Peyer's patch (tissue), 4 donors: ENCODE data around the gene CHN2.

ENCODE experiments used
- CTCF ChIP-seq, 6 experiments: fragments of 450-650 bp in 4 of 6; fragments of 200-600 bp in 2 of 6; sonication (generic) in 1 of 6; IDR thresholded peaks; one replicate each; pipeline ENCODE4 v1.5.1; 2017 to 2019; ENCODE audit warnings: antibody characterized with exemption in 6 of 6, mild to moderate bottlenecking in 3 of 6, moderate library complexity in 1 of 6
- POLR2A ChIP-seq, 2 donors: fragments of 450-650 bp; IDR thresholded peaks; one replicate each; pipeline ENCODE4 v1.5.1; 2017; ENCODE audit warnings: antibody characterized with exemption in 2 of 2, mild to moderate bottlenecking in 2 of 2, moderate library complexity in 2 of 2

- TF ChIP-seq CTCF (IDR thresholded peaks at IDR 0.05): no peak
- no peak for TF ChIP-seq POLR2A (IDR thresholded peaks at IDR 0.05)
Observed at GRCh38 chr7:29463504-29464158, 269.1 kb downstream of the CHN2 start.
